WERI-Rb-1 (cell line): ENCODE results near the gene SPNS1.

ENCODE experiments used
- DNase-seq: peaks from one replicate; pipeline ENCODE4 v3.0.0-alpha.2; 2020
- H3K27ac ChIP-seq: fragments of 250-450 bp; sonication (Bioruptor Pico); 2 replicates; pipeline ENCODE4 v1.5.1; 2020; ENCODE audit warnings: mild to moderate bottlenecking, moderate library complexity
- H3K27me3 ChIP-seq: fragments of 250-450 bp; sonication (Bioruptor Pico); 2 replicates; pipeline ENCODE4 v1.5.1; 2021; ENCODE audit warnings: mild to moderate bottlenecking, low read depth, moderate library complexity; ENCODE audit not compliant: insufficient read depth, severe bottlenecking
- H3K36me3 ChIP-seq: fragments of 250-450 bp; sonication (Bioruptor Pico); 2 replicates; pipeline ENCODE4 v1.5.1; 2020; ENCODE audit warnings: mild to moderate bottlenecking, moderate library complexity
- H3K4me3 ChIP-seq: 2 replicates; pipeline ENCODE4 v1.5.1; 2011; ENCODE audit warnings: low read depth, mild to moderate bottlenecking, control low read depth, low read length
- H3K9me3 ChIP-seq: fragments of 250-450 bp; sonication (Bioruptor Pico); 2 replicates; pipeline ENCODE4 v1.5.1; 2021; ENCODE audit warnings: mild to moderate bottlenecking, moderate library complexity; ENCODE audit not compliant: severe bottlenecking
- TF ChIP-seq, protein P1 (sequence below): IDR thresholded peaks from 2 replicates; pipeline ENCODE4 v1.5.1; 2011; ENCODE audit warnings: low read depth, mild to moderate bottlenecking, control low read depth, inconsistent platforms, low read length

Gene SPNS1

DNA sequence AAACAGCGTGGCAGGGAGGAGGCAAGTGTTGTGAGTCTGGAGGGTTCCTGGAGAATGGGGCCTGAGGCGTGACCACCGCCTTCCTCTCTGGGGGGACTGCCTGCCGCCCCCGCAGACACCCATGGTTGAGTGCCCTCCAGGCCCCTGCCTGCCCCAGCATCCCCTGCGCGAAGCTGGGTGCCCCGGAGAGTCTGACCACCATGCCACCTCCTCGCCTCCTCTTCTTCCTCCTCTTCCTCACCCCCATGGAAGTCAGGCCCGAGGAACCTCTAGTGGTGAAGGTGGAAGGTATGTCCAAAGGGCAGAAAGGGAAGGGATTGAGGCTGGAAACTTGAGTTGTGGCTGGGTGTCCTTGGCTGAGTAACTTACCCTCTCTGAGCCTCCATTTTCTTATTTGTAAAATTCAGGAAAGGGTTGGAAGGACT, 42.8 kb upstream of the SPNS1 start, which contains the start of gene CD19:
Gene CD19 (plus strand): TSS at position 171 of the 425 bp plus-strand sequence. CDS start 30 bp downstream, at position 201.
- H3K27ac ChIP-seq, result peak within 1 kb of the TSS; percentile 81
- 0 out of 2 replicates have a peak within 1 kb of the TSS, but pooled peaks have one; percentile 2 for H3K4me3 ChIP-seq
- no peaks in the 10 kb centered on the region for H3K9me3 ChIP-seq
- no peaks in the 10 kb centered on the region for H3K27me3 ChIP-seq
- no peak for DNase-seq
- no peaks in the 10 kb centered on the region for H3K36me3 ChIP-seq
- TF ChIP-seq, protein P1, sequence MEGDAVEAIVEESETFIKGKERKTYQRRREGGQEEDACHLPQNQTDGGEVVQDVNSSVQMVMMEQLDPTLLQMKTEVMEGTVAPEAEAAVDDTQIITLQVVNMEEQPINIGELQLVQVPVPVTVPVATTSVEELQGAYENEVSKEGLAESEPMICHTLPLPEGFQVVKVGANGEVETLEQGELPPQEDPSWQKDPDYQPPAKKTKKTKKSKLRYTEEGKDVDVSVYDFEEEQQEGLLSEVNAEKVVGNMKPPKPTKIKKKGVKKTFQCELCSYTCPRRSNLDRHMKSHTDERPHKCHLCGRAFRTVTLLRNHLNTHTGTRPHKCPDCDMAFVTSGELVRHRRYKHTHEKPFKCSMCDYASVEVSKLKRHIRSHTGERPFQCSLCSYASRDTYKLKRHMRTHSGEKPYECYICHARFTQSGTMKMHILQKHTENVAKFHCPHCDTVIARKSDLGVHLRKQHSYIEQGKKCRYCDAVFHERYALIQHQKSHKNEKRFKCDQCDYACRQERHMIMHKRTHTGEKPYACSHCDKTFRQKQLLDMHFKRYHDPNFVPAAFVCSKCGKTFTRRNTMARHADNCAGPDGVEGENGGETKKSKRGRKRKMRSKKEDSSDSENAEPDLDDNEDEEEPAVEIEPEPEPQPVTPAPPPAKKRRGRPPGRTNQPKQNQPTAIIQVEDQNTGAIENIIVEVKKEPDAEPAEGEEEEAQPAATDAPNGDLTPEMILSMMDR, result no peak

DNA sequence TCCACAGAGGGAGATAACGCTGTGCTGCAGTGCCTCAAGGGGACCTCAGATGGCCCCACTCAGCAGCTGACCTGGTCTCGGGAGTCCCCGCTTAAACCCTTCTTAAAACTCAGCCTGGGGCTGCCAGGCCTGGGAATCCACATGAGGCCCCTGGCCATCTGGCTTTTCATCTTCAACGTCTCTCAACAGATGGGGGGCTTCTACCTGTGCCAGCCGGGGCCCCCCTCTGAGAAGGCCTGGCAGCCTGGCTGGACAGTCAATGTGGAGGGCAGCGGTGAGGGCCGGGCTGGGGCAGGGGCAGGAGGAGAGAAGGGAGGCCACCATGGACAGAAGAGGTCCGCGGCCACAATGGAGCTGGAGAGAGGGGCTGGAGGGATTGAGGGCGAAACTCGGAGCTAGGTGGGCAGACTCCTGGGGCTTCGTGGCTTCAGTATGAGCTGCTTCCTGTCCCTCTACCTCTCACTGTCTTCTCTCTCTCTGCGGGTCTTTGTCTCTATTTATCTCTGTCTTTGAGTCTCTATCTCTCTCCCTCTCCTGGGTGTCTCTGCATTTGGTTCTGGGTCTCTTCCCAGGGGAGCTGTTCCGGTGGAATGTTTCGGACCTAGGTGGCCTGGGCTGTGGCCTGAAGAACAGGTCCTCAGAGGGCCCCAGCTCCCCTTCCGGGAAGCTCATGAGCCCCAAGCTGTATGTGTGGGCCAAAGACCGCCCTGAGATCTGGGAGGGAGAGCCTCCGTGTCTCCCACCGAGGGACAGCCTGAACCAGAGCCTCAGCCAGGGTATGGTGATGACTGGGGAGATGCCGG, 42.0 kb upstream of the SPNS1 start:
- Histone ChIP-seq H3K36me3 (no peaks in the 10 kb centered on the region), H3K9me3 (no peaks in the 10 kb centered on the region), H3K27ac (peak overlapping the region; percentile 81), H3K4me3 (0 out of 2 replicates have a peak overlapping the region, but pooled peaks have one; percentile 2), H3K27me3 (no peaks in the 10 kb centered on the region)
- TF ChIP-seq, protein P1, result no peak
- DNase-seq, result peak; percentile 84

GRCh38 chr16:28933171-28933570, 41.4 kb upstream of the SPNS1 start:
- no peaks in the 10 kb centered on the region for H3K36me3 ChIP-seq
- H3K4me3 ChIP-seq, result no peak overlapping the region
- peak overlapping the region; percentile 81 for H3K27ac ChIP-seq

GRCh38 chr16:28935346-28935745, 39.2 kb upstream of the SPNS1 start:
- no peak overlapping the region for H3K4me3 ChIP-seq
- no peak for DNase-seq
- no peaks in the 10 kb centered on the region for H3K9me3 ChIP-seq
- no peak overlapping the region for H3K27ac ChIP-seq
- H3K27me3 ChIP-seq, result no peaks in the 10 kb centered on the region
- H3K36me3 ChIP-seq, result no peaks in the 10 kb centered on the region
- TF ChIP-seq, protein P1, result no peak

More at GRCh38 chr16:28933171-28933570, 41.4 kb upstream of the SPNS1 start:
- Histone ChIP-seq H3K9me3 (no peaks in the 10 kb centered on the region), H3K27me3 (no peaks in the 10 kb centered on the region)
- TF ChIP-seq, protein P1, result no peak
- DNase-seq, result no peak

- Histone ChIP-seq H3K27ac (no peak overlapping the region), H3K36me3 (no peaks in the 10 kb centered on the region), H3K27me3 (no peaks in the 10 kb centered on the region), H3K9me3 (no peaks in the 10 kb centered on the region), H3K4me3 (no peak overlapping the region)
- TF ChIP-seq, protein P1, result no peak
- peak; percentile 39 for DNase-seq
These were observed 38.4 kb upstream of the SPNS1 start for GRCh38 chr16:28935924-28936783.
